GM23248 (cell line): ENCODE results near the gene FAM81A. TPM values are rescaled to one million over a fixed set of nuclear protein-coding genes. Genes with fewer than 3 reads are reported as not detected.

ENCODE experiments used
- DNase-seq: peaks from one replicate; pipeline ENCODE4 v3.0.0-alpha.2; 2015
- H2AFZ ChIP-seq: fragments of 200-600 bp; sonication (generic); 2 replicates; pipeline ENCODE4 v1.6.1; 2016; ENCODE audit warnings: antibody characterized with exemption
- H3F3A ChIP-seq: fragments of 200-600 bp; sonication (generic); 2 replicates; pipeline ENCODE4 v1.6.1; 2016; ENCODE audit warnings: mild to moderate bottlenecking, antibody characterized with exemption, mixed run types; ENCODE audit not compliant: insufficient read depth
- H3K27ac ChIP-seq: fragments of 200-600 bp; sonication (generic); 2 replicates; pipeline ENCODE4 v1.5.1; 2016; ENCODE audit warnings: mild to moderate bottlenecking
- H3K27me3 ChIP-seq: fragments of 200-600 bp; sonication (generic); replicated peaks from 2 replicates; pipeline ENCODE4 v1.6.1; 2016; ENCODE audit warnings: mild to moderate bottlenecking; ENCODE audit not compliant: insufficient read depth
- H3K36me3 ChIP-seq: fragments of 200-600 bp; sonication (generic); 2 replicates; pipeline ENCODE4 v1.6.1; 2016; ENCODE audit warnings: low read depth, mild to moderate bottlenecking
- H3K4me1 ChIP-seq: fragments of 200-600 bp; sonication (generic); 2 replicates; pipeline ENCODE4 v1.6.1; 2016; ENCODE audit warnings: mild to moderate bottlenecking; ENCODE audit not compliant: insufficient read depth
- H3K4me2 ChIP-seq: fragments of 200-600 bp; sonication (generic); one replicate; pipeline ENCODE4 v1.6.1; 2016; ENCODE audit warnings: mild to moderate bottlenecking; ENCODE audit not compliant: unreplicated experiment
- H3K4me3 ChIP-seq: fragments of 200-600 bp; sonication (generic); 2 replicates; pipeline ENCODE4 v1.5.1; 2016; ENCODE audit warnings: mild to moderate bottlenecking
- H3K79me2 ChIP-seq: fragments of 200-600 bp; sonication (generic); 2 replicates; pipeline ENCODE4 v1.6.1; 2016; ENCODE audit warnings: mild to moderate bottlenecking; ENCODE audit not compliant: insufficient read depth
- H3K9ac ChIP-seq: fragments of 200-600 bp; sonication (generic); 2 replicates; pipeline ENCODE4 v1.6.1; 2016; ENCODE audit warnings: mild to moderate bottlenecking
- H3K9me2 ChIP-seq: fragments of 200-600 bp; sonication (generic); 2 replicates; pipeline ENCODE4 v1.6.1; 2016; ENCODE audit warnings: mixed run types, mild to moderate bottlenecking, moderate library complexity; ENCODE audit not compliant: insufficient read depth
- H3K9me3 ChIP-seq: fragments of 200-600 bp; sonication (generic); one replicate; pipeline ENCODE4 v1.6.1; 2017; ENCODE audit warnings: low read depth
- H4K20me1 ChIP-seq: fragments of 200-600 bp; sonication (generic); 2 replicates; pipeline ENCODE4 v1.6.0; 2016; ENCODE audit not compliant: insufficient read depth
- EZH2 ChIP-seq: fragments of 200-600 bp; sonication (generic); IDR thresholded peaks from 2 replicates; pipeline ENCODE4 v1.6.1; 2018; ENCODE audit warnings: antibody characterized with exemption, mild to moderate bottlenecking; ENCODE audit not compliant: insufficient read depth, poor library complexity, severe bottlenecking
- EZH2phosphoT487 ChIP-seq: fragments of 200-600 bp; sonication (generic); IDR thresholded peaks from 2 replicates; pipeline ENCODE4 v1.6.1; 2018; ENCODE audit warnings: antibody characterized with exemption, moderate library complexity, mild to moderate bottlenecking, low read depth; ENCODE audit not compliant: insufficient read depth
- WGBS, 2 experiments: methylation state at CpG; one replicate each; pipeline ENCODE4 v1.1.6; 2015 to 2017; ENCODE audit warnings: low lambda C conversion rate in 2 of 2, low coverage in 1 of 2; ENCODE audit errors: missing lambda C conversion rate in 2 of 2; 5-methylcytosine and 5-hydroxymethylcytosine counted together
- in situ Hi-C: fragments of 300-500 bp; cut with MboI; formaldehyde crosslinking; loops from 2 replicates; pipeline ENCODE4 v1.15.0; 2020
- polyA plus RNA-seq: library from polyadenylated mRNA; unstranded; fragments of >200 nt; fragmentation: Nextera tagmentation; extraction: Ambion mirVana; gene quantifications from 2 replicates; pipeline ENCODE4 v1.2.1, GENCODE V29; 2016
- small RNA-seq: library from RNA; depleted of rRNA; stranded (forward); fragments of <200 nt; gene quantifications from one replicate; pipeline ENCODE3, GENCODE V24; 2014; ENCODE audit warnings: low read depth, low replicate concordance
- total RNA-seq: library from RNA; depleted of rRNA; stranded (reverse); fragments of >200 nt; shearing (Covaris generic); gene quantifications from 2 replicates; pipeline ENCODE4 v1.2.3, GENCODE V29; 2014; rRNA removed

The FAM81A gene
- total and polyA plus RNA-seq, 2 experiments from 2014 or later = 0.26 to 0.32 TPM

DNA sequence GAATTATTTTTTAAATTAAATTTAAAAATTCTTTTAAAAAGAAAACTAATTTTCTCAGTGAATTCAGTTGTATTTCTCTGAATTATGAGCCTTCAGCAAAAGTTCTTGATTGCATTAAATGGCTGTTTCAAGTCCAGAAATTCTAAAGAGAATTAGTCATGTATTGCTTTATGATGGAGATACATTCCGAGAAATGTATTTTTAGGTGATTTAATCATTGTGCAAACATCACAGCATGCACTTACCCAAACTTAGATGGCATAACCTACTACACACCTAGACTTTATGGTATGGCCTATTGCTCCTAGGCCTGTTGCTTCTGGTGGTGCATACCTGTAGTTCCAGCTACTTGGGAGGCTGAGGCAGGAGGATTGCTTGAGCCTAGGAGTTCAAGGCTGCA is 129.3 kb downstream of the FAM81A start:
- Histone ChIP-seq H3F3A (no peaks in the 10 kb centered on the region), H4K20me1 (no peaks in the 10 kb centered on the region), H3K4me2 (no peak overlapping the region), H3K9me2 (no peaks in the 10 kb centered on the region), H3K79me2 (no peaks in the 10 kb centered on the region), H3K4me3 (no peak overlapping the region), H3K9ac (no peak overlapping the region), H3K36me3 (no peaks in the 10 kb centered on the region), H3K9me3 (no peaks in the 10 kb centered on the region), H3K4me1 (no peaks in the 10 kb centered on the region), H2AFZ (no peak overlapping the region), H3K27me3 (no peaks in the 10 kb centered on the region; the same call in 1 of the 2 replicates), H3K27ac (no peak overlapping the region)
- WGBS, 2 experiments = 78 to 92% methylated on average over 1 of the region's 1 CpG
- no peak for TF ChIP-seq EZH2phosphoT487
- no peak for TF ChIP-seq EZH2
- DNase-seq = no peak
- in situ Hi-C loops = no loop called here

- TF ChIP-seq EZH2 = no peak
- TF ChIP-seq EZH2phosphoT487 = no peak
- H3K9me2 ChIP-seq = no peaks in the 10 kb centered on the region
- no peaks in the 10 kb centered on the region for H3K36me3 ChIP-seq
- no peaks in the 10 kb centered on the region for H3F3A ChIP-seq
- H3K4me1 ChIP-seq = no peaks in the 10 kb centered on the region
- H3K27me3 ChIP-seq = no peaks in the 10 kb centered on the region; the same call in 1 of the 2 replicates
- no peaks in the 10 kb centered on the region for H3K79me2 ChIP-seq
- 76 to 84% methylated on average over 8 of the region's 8 CpGs for WGBS, 2 experiments
- in situ Hi-C loops = no loop called here
- no peak for DNase-seq
- no peak overlapping the region for H3K9ac ChIP-seq
- no peaks in the 10 kb centered on the region for H4K20me1 ChIP-seq
- H3K27ac ChIP-seq = no peak overlapping the region
- no peak overlapping the region for H3K4me2 ChIP-seq
- H2AFZ ChIP-seq = no peak overlapping the region
- H3K9me3 ChIP-seq = no peaks in the 10 kb centered on the region
- H3K4me3 ChIP-seq = no peak overlapping the region
Measured at GRCh38 chr15:59569477-59569876, 131.5 kb downstream of the FAM81A start.

- Histone ChIP-seq H3K27me3 (no peaks in the 10 kb centered on the region; the same call in 1 of the 2 replicates), H3K79me2 (no peaks in the 10 kb centered on the region)
- in situ Hi-C loops = no loop called here
Measured at GRCh38 chr15:59570315-59570714, 132.3 kb downstream of the FAM81A start.

DNA sequence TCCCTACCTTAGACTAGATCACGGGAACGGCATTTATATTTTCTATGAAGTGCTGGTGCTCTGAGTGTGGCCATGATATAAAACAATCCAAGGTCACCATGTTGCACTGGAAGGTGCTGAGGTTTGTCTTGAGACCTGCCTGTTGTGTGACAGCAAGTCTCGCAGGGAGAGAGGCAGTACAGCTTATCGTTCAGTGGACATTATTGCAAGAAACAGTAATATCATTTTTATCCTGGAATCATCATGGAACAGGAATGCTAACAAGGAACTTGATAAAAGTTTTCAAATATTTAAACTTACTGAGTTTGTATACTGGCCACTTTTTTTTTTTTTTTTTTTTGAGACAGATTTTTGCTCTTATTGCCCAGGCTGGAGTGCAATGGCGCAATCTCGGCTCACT is 133.6 kb downstream of the FAM81A start:
- Histone ChIP-seq H3K36me3 (no peaks in the 10 kb centered on the region), H3K4me3 (no peak overlapping the region), H3K9me3 (no peaks in the 10 kb centered on the region), H2AFZ (no peak overlapping the region), H4K20me1 (no peaks in the 10 kb centered on the region), H3K9me2 (no peaks in the 10 kb centered on the region), H3K79me2 (no peaks in the 10 kb centered on the region), H3K27ac (no peak overlapping the region), H3K9ac (no peak overlapping the region), H3K27me3 (no peaks in the 10 kb centered on the region; the same call in 1 of the 2 replicates), H3K4me1 (no peaks in the 10 kb centered on the region), H3K4me2 (no peak overlapping the region), H3F3A (no peaks in the 10 kb centered on the region)
- 92 to 95% methylated on average over 6 of the region's 6 CpGs for WGBS, 2 experiments
- TF ChIP-seq EZH2phosphoT487 (no peak), EZH2 (no peak)
- DNase-seq = no peak
- in situ Hi-C loops = no loop called here

More at GRCh38 chr15:59570315-59570714, 132.3 kb downstream of the FAM81A start:
- Histone ChIP-seq H3F3A (no peaks in the 10 kb centered on the region), H3K9me2 (no peaks in the 10 kb centered on the region), H3K4me3 (no peak overlapping the region), H2AFZ (no peak overlapping the region), H3K4me2 (no peak overlapping the region), H4K20me1 (no peaks in the 10 kb centered on the region), H3K4me1 (no peaks in the 10 kb centered on the region), H3K9me3 (no peaks in the 10 kb centered on the region), H3K9ac (no peak overlapping the region), H3K27ac (no peak overlapping the region), H3K36me3 (no peaks in the 10 kb centered on the region)
- WGBS, 2 experiments = 10 to 16% methylated on average over 3 of the region's 3 CpGs
- DNase-seq = peak; percentile 39
- TF ChIP-seq EZH2phosphoT487 (no peak), EZH2 (no peak)

Small RNA genes lying within 50 kb of the gene (small RNA-seq; reads per million reads assigned to genes)
- gene RF00019 = not detected

Other genes with a start within 250 kb of the FAM81A start
- gene LDHAL6B, start 231.3 kb upstream of the FAM81A start, total RNA-seq = not detected in 2 replicates
- 0.10 and 0.25 TPM in 2 replicates for gene LDHAL6B, start 231.3 kb upstream of the FAM81A start, polyA plus RNA-seq
- gene MYO1E, start 65.3 kb upstream of the FAM81A start, total RNA-seq = 155 and 224 TPM in 2 replicates
- gene MYO1E, start 65.3 kb upstream of the FAM81A start, polyA plus RNA-seq = 190 and 201 TPM in 2 replicates
- gene GCNT3, start 173.6 kb downstream of the FAM81A start, total RNA-seq = not detected in 2 replicates
- gene GCNT3, start 173.6 kb downstream of the FAM81A start, polyA plus RNA-seq = not detected in 2 replicates
- gene GTF2A2, start 219.3 kb downstream of the FAM81A start, total RNA-seq = 30.8 and 66.3 TPM in 2 replicates
- 244 and 247 TPM in 2 replicates for gene GTF2A2, start 219.3 kb downstream of the FAM81A start, polyA plus RNA-seq